OCI-LY3 (cell line): Measurements from ENCODE around the gene DLX1.
"Not testable (repeated sequence)": the region's sequence is repeated elsewhere in the genome, so short reads cannot be mapped to it uniquely, and the experiment has no call there.

ENCODE experiments used
- H2AFZ ChIP-seq: fragments of 200-600, 300-600 bp; shearing (Covaris generic); 2 replicates; pipeline ENCODE4 v1.6.0; 2014; ENCODE audit warnings: antibody characterized with exemption, low read depth, low read length
- H3K27ac ChIP-seq: fragments of 200-600, 300-600 bp; sonication (generic); 2 replicates; pipeline ENCODE4 v1.5.1; 2014; ENCODE audit warnings: mild to moderate bottlenecking, low read length, moderate library complexity, mixed read lengths
- H3K27me3 ChIP-seq: fragments of 200-600, 300-600 bp; sonication (generic); 2 replicates; pipeline ENCODE4 v1.6.1; 2014; ENCODE audit warnings: low read depth, low read length, mixed read lengths
- H3K36me3 ChIP-seq: fragments of 200-600, 300-600 bp; sonication (generic); replicated peaks from 2 replicates; pipeline ENCODE3; 2014; ENCODE audit warnings: low read depth, low read length, mixed read lengths
- H3K4me1 ChIP-seq: fragments of 300-600, 200-600 bp; sonication (generic); 2 replicates; pipeline ENCODE4 v1.6.1; 2014; ENCODE audit warnings: low read length, mixed read lengths
- H3K4me2 ChIP-seq: fragments of 200-600, 300-600 bp; sonication (generic); 2 replicates; pipeline ENCODE4 v1.6.1; 2014; ENCODE audit warnings: low read length, mixed read lengths
- H3K4me3 ChIP-seq: fragments of 300-600, 200-600 bp; sonication (generic); 2 replicates; pipeline ENCODE4 v1.5.1; 2014; ENCODE audit warnings: antibody characterized with exemption, mild to moderate bottlenecking, low read length, moderate library complexity
- H3K79me2 ChIP-seq: fragments of 300-600, 200-600 bp; shearing (Covaris generic); 2 replicates; pipeline ENCODE4 v1.6.1; 2014; ENCODE audit warnings: mild to moderate bottlenecking, low read length, mixed read lengths
- H3K9ac ChIP-seq: fragments of 300-600, 200-600 bp; shearing (Covaris generic); 2 replicates; pipeline ENCODE4 v1.6.0; 2014; ENCODE audit warnings: mild to moderate bottlenecking, low read length, moderate library complexity
- H3K9me3 ChIP-seq: fragments of 200-600, 300-600 bp; shearing (Covaris generic); 2 replicates; pipeline ENCODE4 v1.6.1; 2014; ENCODE audit warnings: low read length, mixed read lengths; ENCODE audit not compliant: insufficient read depth
- H4K20me1 ChIP-seq: fragments of 200-600, 300-600 bp; sonication (generic); 2 replicates; pipeline ENCODE4 v1.6.1; 2016; ENCODE audit warnings: low read length, mixed read lengths; ENCODE audit not compliant: insufficient read depth
- EZH2phosphoT487 ChIP-seq: fragments of 200-600 bp; shearing (Covaris generic); IDR thresholded peaks from 2 replicates; pipeline ENCODE4 v1.6.1; 2018; ENCODE audit warnings: antibody characterized with exemption, mixed run types, low read depth
- TF ChIP-seq, protein P1 (sequence below): fragments of 200-600, 300-600 bp; sonication (generic); IDR thresholded peaks from 2 replicates; pipeline ENCODE4 v1.5.1; 2014; ENCODE audit warnings: antibody characterized with exemption, low read length, low read depth

DLX1 gene

DNA sequence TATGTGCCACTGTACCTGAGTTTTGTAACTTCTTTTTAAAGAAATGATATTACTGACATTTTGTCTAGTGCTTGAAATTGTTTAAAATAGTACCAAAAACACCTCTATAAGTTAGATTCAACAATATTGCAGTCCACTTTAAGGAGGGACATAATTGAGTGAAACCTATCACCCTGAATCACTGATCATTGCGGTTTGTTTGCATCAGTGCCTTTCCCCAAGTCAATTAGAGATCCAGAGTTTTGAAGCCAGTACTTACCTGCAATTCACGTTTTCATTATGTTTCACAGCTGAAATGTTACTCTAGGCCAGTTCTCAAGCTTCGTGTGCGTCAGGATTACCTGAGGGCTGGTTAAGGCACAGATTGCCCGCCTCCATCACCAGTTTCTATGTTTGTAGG is 26.6 kb upstream of the DLX1 start:
- no peaks in the 10 kb centered on the region for H3K9me3 ChIP-seq
- no peaks in the 10 kb centered on the region for H3K79me2 ChIP-seq
- H3K27ac ChIP-seq, result no peak overlapping the region
- H2AFZ ChIP-seq, result no peak overlapping the region
- H3K4me3 ChIP-seq, result no peak overlapping the region
- H3K4me2 ChIP-seq, result no peak overlapping the region
- H3K27me3 ChIP-seq, result no peaks in the 10 kb centered on the region
- H4K20me1 ChIP-seq, result no peaks in the 10 kb centered on the region
- no peaks in the 10 kb centered on the region for H3K36me3 ChIP-seq
- TF ChIP-seq, protein P1, sequence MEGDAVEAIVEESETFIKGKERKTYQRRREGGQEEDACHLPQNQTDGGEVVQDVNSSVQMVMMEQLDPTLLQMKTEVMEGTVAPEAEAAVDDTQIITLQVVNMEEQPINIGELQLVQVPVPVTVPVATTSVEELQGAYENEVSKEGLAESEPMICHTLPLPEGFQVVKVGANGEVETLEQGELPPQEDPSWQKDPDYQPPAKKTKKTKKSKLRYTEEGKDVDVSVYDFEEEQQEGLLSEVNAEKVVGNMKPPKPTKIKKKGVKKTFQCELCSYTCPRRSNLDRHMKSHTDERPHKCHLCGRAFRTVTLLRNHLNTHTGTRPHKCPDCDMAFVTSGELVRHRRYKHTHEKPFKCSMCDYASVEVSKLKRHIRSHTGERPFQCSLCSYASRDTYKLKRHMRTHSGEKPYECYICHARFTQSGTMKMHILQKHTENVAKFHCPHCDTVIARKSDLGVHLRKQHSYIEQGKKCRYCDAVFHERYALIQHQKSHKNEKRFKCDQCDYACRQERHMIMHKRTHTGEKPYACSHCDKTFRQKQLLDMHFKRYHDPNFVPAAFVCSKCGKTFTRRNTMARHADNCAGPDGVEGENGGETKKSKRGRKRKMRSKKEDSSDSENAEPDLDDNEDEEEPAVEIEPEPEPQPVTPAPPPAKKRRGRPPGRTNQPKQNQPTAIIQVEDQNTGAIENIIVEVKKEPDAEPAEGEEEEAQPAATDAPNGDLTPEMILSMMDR, result no peak
- no peak for TF ChIP-seq EZH2phosphoT487
- no peak overlapping the region for H3K9ac ChIP-seq
- H3K4me1 ChIP-seq, result no peaks in the 10 kb centered on the region

DNA sequence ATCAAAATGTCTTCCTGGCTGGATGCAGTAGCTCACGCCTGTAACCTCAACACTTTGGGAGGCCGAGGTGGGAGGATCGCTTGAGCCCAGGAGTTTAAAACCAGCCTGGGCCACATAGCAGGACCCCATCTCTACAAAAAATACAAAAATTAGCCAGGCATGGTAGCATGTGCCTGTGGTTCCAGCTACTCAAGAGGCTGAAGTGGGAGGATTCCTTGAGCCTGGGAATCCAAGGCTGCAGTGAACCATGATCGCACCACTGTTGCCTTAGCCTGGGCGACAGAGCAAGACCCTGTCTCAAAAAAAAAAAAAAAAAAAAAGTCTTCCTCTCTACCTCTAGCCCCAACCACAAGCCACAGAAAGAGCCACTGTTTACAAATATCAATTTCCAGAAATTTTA is 25.2 kb upstream of the DLX1 start:
- not testable (repeated sequence) for H3K36me3 ChIP-seq, H3K4me2 ChIP-seq, H3K4me3 ChIP-seq, H3K79me2 ChIP-seq, H3K4me1 ChIP-seq, H3K27ac ChIP-seq, H2AFZ ChIP-seq, H4K20me1 ChIP-seq, H3K27me3 ChIP-seq, H3K9me3 ChIP-seq, H3K9ac ChIP-seq

DNA sequence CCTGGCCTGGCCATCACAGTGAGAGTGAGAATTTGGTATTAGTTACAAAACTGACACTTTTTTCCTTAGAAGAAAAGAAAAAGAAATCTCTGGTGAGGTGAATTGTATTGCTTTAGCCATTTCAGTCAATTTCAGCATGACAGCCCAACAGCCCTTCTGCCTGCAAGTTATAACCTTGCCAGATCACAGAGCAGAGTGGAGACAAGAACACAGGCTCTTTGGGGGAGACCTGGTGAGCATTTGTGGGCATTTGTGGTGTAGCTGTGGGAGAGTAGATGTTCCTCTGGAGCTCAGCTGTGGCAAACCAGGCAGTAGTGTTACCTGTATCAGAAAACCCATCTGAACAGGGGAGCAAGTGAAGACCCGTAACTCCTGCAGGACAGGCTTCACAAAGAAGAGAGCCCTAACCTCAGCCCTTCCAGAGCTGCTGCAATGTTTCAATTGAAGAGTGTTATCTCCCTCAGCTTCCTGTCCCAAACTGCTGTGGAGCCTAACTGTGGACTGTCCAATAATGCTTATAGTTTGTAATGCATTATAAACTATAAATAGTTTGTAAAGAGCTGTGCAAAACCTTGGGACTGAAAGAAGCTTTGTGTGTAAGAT is 22.8 kb upstream of the DLX1 start:
- Histone ChIP-seq H2AFZ (no peak overlapping the region), H3K4me1 (no peaks in the 10 kb centered on the region), H3K4me3 (no peak overlapping the region), H3K27ac (no peak overlapping the region), H3K4me2 (no peak overlapping the region), H4K20me1 (no peaks in the 10 kb centered on the region), H3K79me2 (no peaks in the 10 kb centered on the region), H3K9ac (no peak overlapping the region), H3K36me3 (no peaks in the 10 kb centered on the region), H3K9me3 (no peaks in the 10 kb centered on the region), H3K27me3 (no peaks in the 10 kb centered on the region)
- no peak for TF ChIP-seq EZH2phosphoT487
- TF ChIP-seq, protein P1, result no peak

DNA sequence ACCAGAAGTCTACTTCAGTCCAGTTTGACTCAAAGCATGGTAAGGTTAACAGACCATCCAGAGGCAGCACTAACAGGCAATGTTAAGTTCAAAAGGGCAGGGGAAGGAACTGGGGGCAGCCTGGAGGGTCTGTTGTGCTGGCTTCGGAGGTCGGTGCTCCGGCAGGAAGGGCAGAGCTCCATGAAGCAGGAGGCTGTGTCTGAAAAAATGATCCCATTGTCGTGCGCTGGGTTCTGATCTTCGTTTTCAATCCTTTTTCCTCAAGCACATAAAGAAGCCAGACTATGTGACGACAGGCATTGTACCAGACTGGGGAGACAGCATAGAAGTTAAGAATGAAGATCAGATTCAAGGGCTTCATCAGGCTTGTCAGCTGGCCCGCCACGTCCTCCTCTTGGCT is 21.9 kb upstream of the DLX1 start:
- Histone ChIP-seq H3K4me3 (no peak overlapping the region), H3K79me2 (no peaks in the 10 kb centered on the region), H3K4me1 (no peaks in the 10 kb centered on the region), H2AFZ (no peak overlapping the region), H3K4me2 (no peak overlapping the region), H4K20me1 (no peaks in the 10 kb centered on the region), H3K9me3 (no peaks in the 10 kb centered on the region), H3K9ac (no peak overlapping the region), H3K27me3 (no peaks in the 10 kb centered on the region), H3K36me3 (no peaks in the 10 kb centered on the region), H3K27ac (no peak overlapping the region)
- TF ChIP-seq EZH2phosphoT487, result no peak
- TF ChIP-seq, protein P1, result no peak

DNA sequence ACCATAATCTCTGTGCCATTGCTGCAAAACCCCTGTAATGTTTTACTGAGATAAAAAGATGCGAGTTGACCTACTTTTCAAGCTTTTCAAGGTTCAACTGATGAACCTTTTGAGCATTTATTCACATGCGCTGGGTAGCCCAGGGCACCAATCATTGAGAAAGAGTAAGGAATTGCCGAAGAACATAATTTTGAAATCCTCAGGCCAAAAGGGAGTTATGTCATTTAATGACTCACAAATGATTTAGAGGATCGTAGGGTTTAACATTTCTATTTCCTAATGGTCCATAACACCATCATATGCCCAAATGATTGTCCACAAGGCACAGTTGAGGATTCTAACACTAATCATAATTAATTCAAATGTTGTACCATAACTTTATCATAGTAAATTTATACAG is 20.2 kb upstream of the DLX1 start:
- H3K79me2 ChIP-seq, result no peaks in the 10 kb centered on the region
- no peak overlapping the region for H3K27ac ChIP-seq
- no peaks in the 10 kb centered on the region for H3K4me1 ChIP-seq
- no peak overlapping the region for H2AFZ ChIP-seq
- TF ChIP-seq EZH2phosphoT487, result no peak
- TF ChIP-seq, protein P1, result no peak
- no peaks in the 10 kb centered on the region for H3K36me3 ChIP-seq
- H3K9ac ChIP-seq, result no peak overlapping the region
- H3K9me3 ChIP-seq, result no peaks in the 10 kb centered on the region
- H3K27me3 ChIP-seq, result no peaks in the 10 kb centered on the region
- no peaks in the 10 kb centered on the region for H4K20me1 ChIP-seq
- no peak overlapping the region for H3K4me3 ChIP-seq
- H3K4me2 ChIP-seq, result no peak overlapping the region
